ENCODE data around the gene ZNF217. TPM values are rescaled to one million over a fixed set of nuclear protein-coding genes. Genes with fewer than 3 reads are reported as not detected.
A peak's percentile ranks its signal among the peaks of the same experiment; 100 is the strongest.

Gene ZNF217
- total and polyA plus RNA-seq, 2 donors (not counting 3 experiments of a cell fraction or from before 2014, with no cell fraction given), result 5.8 to 31.7 TPM

DNA sequence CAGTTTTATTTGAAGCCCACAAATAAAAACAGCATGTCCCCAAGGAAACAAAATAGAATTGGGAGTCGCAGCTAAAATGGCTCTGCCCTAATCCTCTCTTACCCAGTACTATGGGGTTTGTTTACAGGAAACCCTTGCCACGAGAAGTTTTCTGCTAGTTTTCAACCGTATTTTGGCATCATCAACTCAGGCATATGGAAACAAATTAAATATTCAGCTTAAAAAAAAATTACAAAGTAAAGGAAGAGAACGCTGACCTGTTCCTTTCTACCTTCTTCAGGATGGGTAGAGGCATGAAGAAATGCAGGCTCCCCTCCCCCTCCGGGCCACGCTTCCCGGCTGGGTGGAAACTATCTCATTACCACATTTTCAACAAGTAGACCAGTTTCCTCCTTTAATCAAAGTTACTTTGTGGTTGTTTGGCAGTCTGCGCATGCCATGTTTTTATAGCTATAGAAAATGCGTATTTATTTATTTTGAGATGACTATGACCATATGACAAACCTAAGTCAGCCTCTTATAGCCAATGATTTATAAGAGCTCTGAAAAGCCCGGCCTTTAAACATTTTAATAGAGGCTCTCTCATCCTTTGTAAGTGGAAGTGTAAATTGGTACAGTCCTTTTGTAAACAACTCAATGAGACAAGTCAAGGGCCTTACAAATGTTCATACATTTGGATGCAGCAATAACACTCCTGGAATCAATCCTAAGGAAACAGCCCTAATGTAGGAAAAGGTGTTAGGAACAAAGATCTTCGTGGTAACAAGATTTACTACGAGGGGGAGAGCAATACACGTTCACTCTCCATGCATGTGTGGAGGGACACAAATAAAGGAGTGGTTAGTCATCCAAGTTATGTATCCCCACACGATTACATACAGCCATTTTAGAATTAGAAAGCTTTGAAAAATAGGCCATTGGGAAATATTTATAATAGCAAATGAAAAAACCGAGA lies 16.1 kb upstream of the ZNF217 start:
- Histone ChIP-seq H3K27ac (ENCODE audit: insufficient read depth, low read depth, low read length) (peak overlapping the region; percentile 29), H3K4me3 (replicated peaks in 1 of 3; ENCODE audit: insufficient read depth in 1 of 3, low read depth in 1 of 3, low read length in 3 of 3) (no peak overlapping the region), H4K20me1 (replicated peaks; ENCODE audit: control insufficient read depth, extremely low read depth, insufficient read depth, low read length) (no peaks in the 10 kb centered on the region), H3K9me1 (replicated peaks; ENCODE audit: control insufficient read depth, extremely low read depth, insufficient read depth, low read length) (no peaks in the 10 kb centered on the region), H3K79me2 (ENCODE audit: control insufficient read depth, insufficient read depth, low read length) (no peaks in the 10 kb centered on the region), H3K4me2 (ENCODE audit: insufficient read depth, low read length) (no peak overlapping the region), H3K4me1 (ENCODE audit: control insufficient read depth, extremely low read depth, insufficient read depth, low read length) (peaks cover 29% of the 10 kb centered on the region), H3K9me3 (replicated peaks; ENCODE audit: control insufficient read depth, insufficient read depth, low read length) (no peaks in the 10 kb centered on the region), H3K9ac (replicated peaks; ENCODE audit: extremely low read depth, insufficient read depth, low read length) (no peak overlapping the region), H3K27me3 (ENCODE audit: control insufficient read depth in 2 of 2, insufficient read depth in 2 of 2, low read length in 2 of 2) (no peaks in the 10 kb centered on the region), H2AFZ (ENCODE audit: low read depth, low read length) (peak overlapping the region; percentile 65), H3K36me3 (ENCODE audit: control insufficient read depth in 2 of 2, extremely low read depth in 1 of 2, insufficient read depth in 2 of 2, low read length in 2 of 2) (no peaks in the 10 kb centered on the region)
- DNase-seq (ENCODE audit: low read depth, low spot score) (peak; percentile 55), FAIRE-seq (peak; percentile 62)
- intact Hi-C loops (cut with micrococcal nuclease), result loop anchor here (1.0 kb wide), 2 partner anchors 12 to 13 kb away; no protein-coding TSS in a partner anchor
- dilution Hi-C loops (cut with MboI; ENCODE audit: extremely low pct_ligation_motif_present, low sequenced_read_pairs), result no loop called here
- no TSS peak for BruUV-seq (replicated peaks)
- POLR2A ChIA-PET, result no interaction called here
- no peak for TF ChIP-seq EZH2 (IDR thresholded peaks at IDR 0.05; ENCODE audit: borderline replicate concordance, low read depth, low read length, severe bottlenecking)
- no peak for TF ChIP-seq POLR2AphosphoS5 (IDR thresholded peaks at IDR 0.05; ENCODE audit: insufficient read depth, low read depth, low read length)
- no peak for TF ChIP-seq JUN (IDR thresholded peaks at IDR 0.05; ENCODE audit: borderline replicate concordance, insufficient read depth, insufficient read length, low read depth)
- TF ChIP-seq, protein P1, sequence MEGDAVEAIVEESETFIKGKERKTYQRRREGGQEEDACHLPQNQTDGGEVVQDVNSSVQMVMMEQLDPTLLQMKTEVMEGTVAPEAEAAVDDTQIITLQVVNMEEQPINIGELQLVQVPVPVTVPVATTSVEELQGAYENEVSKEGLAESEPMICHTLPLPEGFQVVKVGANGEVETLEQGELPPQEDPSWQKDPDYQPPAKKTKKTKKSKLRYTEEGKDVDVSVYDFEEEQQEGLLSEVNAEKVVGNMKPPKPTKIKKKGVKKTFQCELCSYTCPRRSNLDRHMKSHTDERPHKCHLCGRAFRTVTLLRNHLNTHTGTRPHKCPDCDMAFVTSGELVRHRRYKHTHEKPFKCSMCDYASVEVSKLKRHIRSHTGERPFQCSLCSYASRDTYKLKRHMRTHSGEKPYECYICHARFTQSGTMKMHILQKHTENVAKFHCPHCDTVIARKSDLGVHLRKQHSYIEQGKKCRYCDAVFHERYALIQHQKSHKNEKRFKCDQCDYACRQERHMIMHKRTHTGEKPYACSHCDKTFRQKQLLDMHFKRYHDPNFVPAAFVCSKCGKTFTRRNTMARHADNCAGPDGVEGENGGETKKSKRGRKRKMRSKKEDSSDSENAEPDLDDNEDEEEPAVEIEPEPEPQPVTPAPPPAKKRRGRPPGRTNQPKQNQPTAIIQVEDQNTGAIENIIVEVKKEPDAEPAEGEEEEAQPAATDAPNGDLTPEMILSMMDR (IDR thresholded peaks at IDR 0.05; ENCODE audit: extremely low read depth in 1 of 2, insufficient read depth in 1 of 2, low read depth in 1 of 2, low read length in 2 of 2), result no peak
- TF ChIP-seq POLR2A (IDR thresholded peaks at IDR 0.05; ENCODE audit: low read depth, low read length), result no peak
- CTCF ChIA-PET, result interaction anchor here (0.8 to 1.7 kb wide), 3 partner anchors 10 to 330 kb away, joined by 3 to 7 read pairs (median 5); no protein-coding TSS in a partner anchor

All from endothelial cell of umbilical vein (primary cell).